ENCODE data around the gene ACKR3.

DNA sequence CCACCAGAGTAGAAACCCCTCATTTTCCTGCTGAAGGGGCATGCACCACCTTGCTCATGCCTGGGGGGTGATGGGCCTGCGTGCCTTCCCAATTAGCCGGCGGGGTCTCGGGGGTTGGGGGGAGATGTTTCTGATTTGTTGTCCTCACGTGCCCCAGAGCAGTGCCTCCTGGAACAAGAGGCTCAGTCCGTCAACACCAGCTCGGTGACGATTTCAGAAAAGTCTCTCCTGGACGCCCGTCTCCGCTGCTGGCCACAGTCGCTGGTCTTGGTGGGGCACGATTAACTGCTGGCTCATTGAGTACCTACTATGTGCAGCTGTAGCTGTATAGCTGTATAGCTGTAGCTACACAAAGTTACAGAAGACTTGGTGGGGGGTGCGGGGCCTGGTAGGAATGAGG is 4.4 kb downstream of the ACKR3 start:
- TF ChIP-seq, protein P1, sequence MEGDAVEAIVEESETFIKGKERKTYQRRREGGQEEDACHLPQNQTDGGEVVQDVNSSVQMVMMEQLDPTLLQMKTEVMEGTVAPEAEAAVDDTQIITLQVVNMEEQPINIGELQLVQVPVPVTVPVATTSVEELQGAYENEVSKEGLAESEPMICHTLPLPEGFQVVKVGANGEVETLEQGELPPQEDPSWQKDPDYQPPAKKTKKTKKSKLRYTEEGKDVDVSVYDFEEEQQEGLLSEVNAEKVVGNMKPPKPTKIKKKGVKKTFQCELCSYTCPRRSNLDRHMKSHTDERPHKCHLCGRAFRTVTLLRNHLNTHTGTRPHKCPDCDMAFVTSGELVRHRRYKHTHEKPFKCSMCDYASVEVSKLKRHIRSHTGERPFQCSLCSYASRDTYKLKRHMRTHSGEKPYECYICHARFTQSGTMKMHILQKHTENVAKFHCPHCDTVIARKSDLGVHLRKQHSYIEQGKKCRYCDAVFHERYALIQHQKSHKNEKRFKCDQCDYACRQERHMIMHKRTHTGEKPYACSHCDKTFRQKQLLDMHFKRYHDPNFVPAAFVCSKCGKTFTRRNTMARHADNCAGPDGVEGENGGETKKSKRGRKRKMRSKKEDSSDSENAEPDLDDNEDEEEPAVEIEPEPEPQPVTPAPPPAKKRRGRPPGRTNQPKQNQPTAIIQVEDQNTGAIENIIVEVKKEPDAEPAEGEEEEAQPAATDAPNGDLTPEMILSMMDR (IDR thresholded peaks at IDR 0.05), result no peak
- no peak for TF ChIP-seq EZH2 (IDR thresholded peaks at IDR 0.05; ENCODE audit: borderline replicate concordance, insufficient read depth, low read depth, low read length, poor library complexity, severe bottlenecking)
